ENCODE results near the gene MON2. TPM values are rescaled to one million over a fixed set of nuclear protein-coding genes. Genes with fewer than 3 reads are reported as not detected.

The MON2 gene
- total RNA-seq, 1 donor from 2014 or later: 62.3 TPM

DNA sequence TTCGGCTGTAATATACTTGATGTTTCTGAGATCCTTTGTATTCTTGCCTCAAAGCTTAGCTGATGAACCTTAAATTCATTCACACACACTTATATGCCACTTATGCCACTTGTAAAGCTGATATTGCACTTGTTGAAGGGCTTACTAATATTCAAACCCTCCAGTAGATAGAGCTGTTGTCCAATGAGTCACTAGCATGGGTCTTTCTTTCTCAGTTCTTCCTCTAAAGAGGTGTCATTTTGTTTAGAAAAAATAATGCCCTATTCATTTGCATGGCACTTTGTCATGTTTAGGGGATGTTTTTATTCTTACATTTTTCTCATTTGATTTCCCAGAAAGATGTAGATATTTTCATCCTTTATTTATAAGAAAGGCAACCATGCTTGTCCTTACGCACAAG lies 56.4 kb downstream of the MON2 start:
- Histone ChIP-seq H3K9me3 (ENCODE audit: low read depth) (no peaks in the 10 kb centered on the region), H3K9ac (no peak overlapping the region), H3K27ac (no peak overlapping the region), H4K20me1 (ENCODE audit: low read depth) (no peaks in the 10 kb centered on the region), H3K4me2 (no peak overlapping the region), H3K79me2 (ENCODE audit: low read depth) (no peaks in the 10 kb centered on the region), H2AFZ (replicated peaks) (no peak overlapping the region), H3K36me3 (peaks cover 16% of the 10 kb centered on the region), H3F3A (ENCODE audit: low read depth) (no peaks in the 10 kb centered on the region), H3K4me3 (no peak overlapping the region), H3K4me1 (no peaks in the 10 kb centered on the region), H3K27me3 (no peaks in the 10 kb centered on the region)
- Mint-ChIP-seq H3K4me1 (no peaks in the 10 kb centered on the region), H3K9me3 (no peaks in the 10 kb centered on the region), H3K36me3 (peaks cover 8% of the 10 kb centered on the region), H3K27me3 (ENCODE audit: insufficient read depth, low read depth) (no peaks in the 10 kb centered on the region), H3K4me3 (no peak overlapping the region), H3K27ac (no peak overlapping the region)
- DNase-seq (ENCODE audit: low spot score): no peak
- TF ChIP-seq EZH2 (IDR thresholded peaks at IDR 0.05) (no peak), EZH2phosphoT487 (IDR thresholded peaks at IDR 0.05) (no peak)
- TF ChIP-seq, protein P1, sequence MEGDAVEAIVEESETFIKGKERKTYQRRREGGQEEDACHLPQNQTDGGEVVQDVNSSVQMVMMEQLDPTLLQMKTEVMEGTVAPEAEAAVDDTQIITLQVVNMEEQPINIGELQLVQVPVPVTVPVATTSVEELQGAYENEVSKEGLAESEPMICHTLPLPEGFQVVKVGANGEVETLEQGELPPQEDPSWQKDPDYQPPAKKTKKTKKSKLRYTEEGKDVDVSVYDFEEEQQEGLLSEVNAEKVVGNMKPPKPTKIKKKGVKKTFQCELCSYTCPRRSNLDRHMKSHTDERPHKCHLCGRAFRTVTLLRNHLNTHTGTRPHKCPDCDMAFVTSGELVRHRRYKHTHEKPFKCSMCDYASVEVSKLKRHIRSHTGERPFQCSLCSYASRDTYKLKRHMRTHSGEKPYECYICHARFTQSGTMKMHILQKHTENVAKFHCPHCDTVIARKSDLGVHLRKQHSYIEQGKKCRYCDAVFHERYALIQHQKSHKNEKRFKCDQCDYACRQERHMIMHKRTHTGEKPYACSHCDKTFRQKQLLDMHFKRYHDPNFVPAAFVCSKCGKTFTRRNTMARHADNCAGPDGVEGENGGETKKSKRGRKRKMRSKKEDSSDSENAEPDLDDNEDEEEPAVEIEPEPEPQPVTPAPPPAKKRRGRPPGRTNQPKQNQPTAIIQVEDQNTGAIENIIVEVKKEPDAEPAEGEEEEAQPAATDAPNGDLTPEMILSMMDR (IDR thresholded peaks at IDR 0.05): peak; percentile 15

DNA sequence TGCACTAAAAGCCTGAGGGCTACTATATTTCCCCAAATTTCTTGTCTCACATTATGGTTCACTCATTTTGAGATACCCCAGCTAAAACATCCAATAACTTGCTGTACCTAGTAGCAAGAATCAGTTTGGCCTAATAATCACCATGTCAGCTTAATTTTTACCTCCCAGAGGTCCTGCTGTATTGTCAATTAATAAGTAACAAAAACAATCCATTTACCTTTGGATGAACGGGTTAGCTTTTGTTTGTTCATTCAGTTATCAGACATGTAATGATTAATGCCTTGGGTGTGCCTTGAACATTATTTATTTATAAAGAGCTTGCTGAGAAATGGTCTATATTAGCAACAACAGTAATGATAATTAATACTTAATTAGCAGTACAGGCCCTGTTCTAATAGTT lies 57.0 kb downstream of the MON2 start:
- Mint-ChIP-seq H3K4me1 (no peaks in the 10 kb centered on the region), H3K27ac (no peak overlapping the region), H3K36me3 (peaks cover 9% of the 10 kb centered on the region), H3K9me3 (no peaks in the 10 kb centered on the region), H3K4me3 (no peak overlapping the region), H3K27me3 (ENCODE audit: insufficient read depth, low read depth) (no peaks in the 10 kb centered on the region)
- no peak overlapping the region for H3K27ac ChIP-seq
- H3K27me3 ChIP-seq: no peaks in the 10 kb centered on the region
- no peaks in the 10 kb centered on the region for H3K9me3 ChIP-seq (ENCODE audit: low read depth)
- DNase-seq (ENCODE audit: low spot score): no peak
- no peak overlapping the region for H3K4me3 ChIP-seq
- H4K20me1 ChIP-seq (ENCODE audit: low read depth): no peaks in the 10 kb centered on the region
- no peak for TF ChIP-seq EZH2 (IDR thresholded peaks at IDR 0.05)
- no peak for TF ChIP-seq EZH2phosphoT487 (IDR thresholded peaks at IDR 0.05)
- TF ChIP-seq, protein P1 (IDR thresholded peaks at IDR 0.05): no peak
- no peak overlapping the region for H3K9ac ChIP-seq
- H3K79me2 ChIP-seq (ENCODE audit: low read depth): no peaks in the 10 kb centered on the region
- H3K4me2 ChIP-seq: no peak overlapping the region
- H3K36me3 ChIP-seq: peaks cover 11% of the 10 kb centered on the region
- H2AFZ ChIP-seq (replicated peaks): no peak overlapping the region
- no peaks in the 10 kb centered on the region for H3K4me1 ChIP-seq
- no peaks in the 10 kb centered on the region for H3F3A ChIP-seq (ENCODE audit: low read depth)

DNA sequence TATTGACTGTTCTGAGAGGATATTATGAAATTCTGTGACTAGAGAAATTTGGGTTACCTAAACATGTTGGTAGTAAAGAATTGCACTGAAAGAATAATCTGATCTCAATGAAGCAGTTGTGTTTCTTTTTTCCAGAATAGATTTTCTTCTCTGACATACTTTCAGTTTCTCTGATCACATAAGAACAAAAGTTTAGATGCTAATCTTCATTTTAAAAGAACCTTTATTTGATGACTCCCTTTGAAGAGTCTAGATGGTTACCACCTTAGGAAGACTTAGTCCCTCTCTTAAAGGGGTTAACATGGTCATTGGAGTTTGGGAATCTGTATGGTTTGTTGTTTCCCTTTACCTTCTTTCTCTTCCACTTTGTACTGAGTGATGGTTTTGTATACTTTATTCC lies 58.6 kb downstream of the MON2 start:
- Histone ChIP-seq H3K4me3 (no peak overlapping the region), H3K4me1 (no peaks in the 10 kb centered on the region), H2AFZ (replicated peaks) (no peak overlapping the region), H3K9ac (no peak overlapping the region), H3F3A (ENCODE audit: low read depth) (no peaks in the 10 kb centered on the region), H3K79me2 (ENCODE audit: low read depth) (no peaks in the 10 kb centered on the region), H3K27ac (no peak overlapping the region), H3K27me3 (no peaks in the 10 kb centered on the region), H3K4me2 (no peak overlapping the region), H3K9me3 (ENCODE audit: low read depth) (no peaks in the 10 kb centered on the region), H4K20me1 (ENCODE audit: low read depth) (no peaks in the 10 kb centered on the region), H3K36me3 (peaks cover 10% of the 10 kb centered on the region)
- Mint-ChIP-seq H3K27ac (no peak overlapping the region), H3K4me1 (no peaks in the 10 kb centered on the region), H3K4me3 (no peak overlapping the region), H3K36me3 (peaks cover 7% of the 10 kb centered on the region), H3K9me3 (no peaks in the 10 kb centered on the region), H3K27me3 (ENCODE audit: insufficient read depth, low read depth) (no peaks in the 10 kb centered on the region)
- DNase-seq (ENCODE audit: low spot score): no peak
- TF ChIP-seq, protein P1 (IDR thresholded peaks at IDR 0.05): no peak
- no peak for TF ChIP-seq EZH2 (IDR thresholded peaks at IDR 0.05)
- no peak for TF ChIP-seq EZH2phosphoT487 (IDR thresholded peaks at IDR 0.05)

Data from neural progenitor cell (in vitro differentiated cells).